Transverse colon (tissue), 4 donors: ENCODE results near the gene AHI1. TPM values are rescaled to one million over a fixed set of nuclear protein-coding genes. Genes with fewer than 3 reads are reported as not detected.

ENCODE experiments used
- DNase-seq: peaks from one replicate; pipeline ENCODE4 v3.0.0-alpha.2; 2019
- H3K27ac ChIP-seq, 4 donors: fragments of 200-600 bp; sonication (generic); 2 replicates each; pipeline ENCODE4 v1.5.1; 2016 to 2018; ENCODE audit warnings: inconsistent platforms in 4 of 4
- H3K27me3 ChIP-seq: fragments of 200-600 bp; sonication (generic); 2 replicates; pipeline ENCODE4 v1.5.1; 2017; ENCODE audit warnings: inconsistent platforms
- H3K36me3 ChIP-seq, 4 donors: fragments of 200-600 bp; sonication (generic); 2 replicates each; pipeline ENCODE4 v1.5.1; 2017 to 2019; ENCODE audit warnings: inconsistent platforms in 4 of 4
- H3K4me1 ChIP-seq, 4 donors: fragments of 200-600 bp; sonication (generic); 2 replicates each; pipeline ENCODE4 v1.5.1; 2017 to 2020; ENCODE audit warnings: inconsistent platforms in 4 of 4
- H3K4me3 ChIP-seq, 4 donors: fragments of 200-600 bp; sonication (generic); 1 replicate in 1 of 4; 2 replicates in 3 of 4; pipeline versions ENCODE4 v1.5.1 to v1.6.1; 2017 to 2019; ENCODE audit warnings: inconsistent platforms in 4 of 4
- H3K9me3 ChIP-seq, 2 donors: fragments of 200-600 bp; sonication (generic); 2 replicates each; pipeline ENCODE4 v1.5.1; 2017 to 2019; ENCODE audit warnings: inconsistent platforms in 2 of 2
- EP300 ChIP-seq: sonication (generic); formaldehyde crosslinking; IDR thresholded peaks from one replicate; pipeline ENCODE4 v1.6.1; 2017; ENCODE audit warnings: antibody characterized with exemption, low read depth
- POLR2A ChIP-seq: fragments of 450-650 bp; IDR thresholded peaks from one replicate; pipeline ENCODE4 v1.6.1; 2016; ENCODE audit warnings: antibody characterized with exemption, mild to moderate bottlenecking, moderate library complexity
- POLR2AphosphoS5 ChIP-seq, 3 donors: sonication (generic); formaldehyde crosslinking; IDR thresholded peaks; one replicate each; pipeline ENCODE4 v1.6.1; 2016; ENCODE audit warnings: antibody characterized with exemption in 3 of 3
- WGBS, 2 donors: methylation state at CpG; one replicate each; pipeline ENCODE4 v1.1.5; 2018; ENCODE audit warnings: low coverage in 1 of 2; 5-methylcytosine and 5-hydroxymethylcytosine counted together
- in situ Hi-C, 4 donors: fragments of 200-750 bp; cut with MboI; loops; one replicate each; pipeline versions ENCODE4 v1.15.0 to v1.15.1; 2017; ENCODE audit warnings: low sequenced_read_pairs in 3 of 4, low pct_ligation_motif_present in 1 of 4, low pct_unique_long_range_greater_than_20kb in 1 of 4
- intact Hi-C: fragments of 100-400 bp; cut with DNase I; formaldehyde crosslinking; loops from one replicate; pipeline ENCODE4 v1.15.1; 2023; ENCODE audit warnings: low total_unique reads
- total RNA-seq, 4 donors: library from RNA; depleted of rRNA; stranded (reverse); fragments of >200 nt; gene quantifications; one replicate each; pipeline ENCODE4 v1.1.0, GENCODE V29; 2016
- TF ChIP-seq, protein P1 (sequence below), 5 experiments: fragments of 200-600 bp in 3 of 5; fragments of 450-650 bp in 2 of 5; sonication (generic) in 3 of 5; IDR thresholded peaks; 1 replicate in 2 of 5; 2 replicates in 3 of 5; pipeline ENCODE4 v1.5.1; 2016 to 2017; ENCODE audit warnings: antibody characterized with exemption in 5 of 5, inconsistent platforms in 3 of 5, mild to moderate bottlenecking in 2 of 5, moderate library complexity in 1 of 5

Gene AHI1
- total RNA-seq, 4 donors from 2014 or later, result 16.2 to 119 (median 34.2) TPM

DNA sequence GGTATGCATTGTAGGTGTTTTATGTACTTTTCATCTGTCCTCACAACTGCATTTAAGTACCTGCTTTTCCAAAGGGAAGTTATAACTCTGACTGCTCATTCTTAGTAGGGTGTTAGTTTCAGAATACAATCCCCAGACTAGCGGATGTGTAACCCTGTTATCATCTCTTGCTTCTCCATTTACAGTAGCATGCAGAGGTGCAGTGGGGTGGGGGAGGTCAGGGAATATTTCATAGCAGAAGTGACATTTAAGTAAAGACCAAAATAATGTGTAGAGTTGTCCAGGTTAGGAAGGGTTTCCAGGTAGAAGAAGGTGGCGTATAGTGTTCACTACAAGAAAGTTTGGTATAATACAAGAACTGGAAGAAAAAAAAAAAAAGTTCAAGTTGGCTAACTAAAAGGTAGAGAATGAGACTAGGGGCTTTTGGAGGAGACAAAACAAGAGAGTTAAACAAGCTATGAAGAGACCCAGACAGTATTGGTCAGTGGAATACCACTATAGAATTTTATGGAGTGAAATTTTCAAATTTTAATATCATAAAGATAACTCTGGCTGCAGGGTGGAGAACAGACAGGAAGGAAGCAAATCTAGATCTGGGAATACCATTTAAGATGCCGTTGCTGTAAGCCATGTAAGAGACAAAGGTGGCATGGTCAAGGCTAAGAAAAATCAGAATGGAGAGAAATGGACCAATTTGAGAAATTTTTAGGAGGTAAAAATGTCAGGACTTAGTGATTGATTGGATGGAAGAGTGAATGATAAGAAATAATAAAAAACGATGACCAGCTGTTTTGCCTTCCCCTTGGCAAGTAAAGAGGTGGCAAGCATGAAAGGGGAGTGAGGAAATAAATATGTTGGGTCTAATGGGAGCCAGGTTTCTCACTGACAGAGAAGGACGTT lies 2.2 kb upstream of the AHI1 start:
- Histone ChIP-seq H3K4me1 (peaks cover 5 to 26% (median 11%) of the 10 kb centered on the region in 4 donors), H3K9me3 (no peaks in the 10 kb centered on the region), H3K27ac (peak overlapping the region in 3 of 4 donors; percentile 94 to 99 (median 98)), H3K4me3 (no peak overlapping the region), H3K36me3 (no peaks in the 10 kb centered on the region), H3K27me3 (no peaks in the 10 kb centered on the region)
- intact Hi-C loops, result loop anchor here (10.0 kb wide), 1 partner anchor 725 kb away; no protein-coding TSS in a partner anchor
- DNase-seq, result no peak
- WGBS, 2 donors, result 75 to 95% methylated on average over 4 to 5 of the region's 5 CpGs
- in situ Hi-C loops, result loop anchor here in 1 of 4 donors (25.0 kb wide), 1 partner anchor 1063 kb away; the partner anchor contains the start of gene MAP7
- no peak for TF ChIP-seq EP300
- TF ChIP-seq, protein P1, sequence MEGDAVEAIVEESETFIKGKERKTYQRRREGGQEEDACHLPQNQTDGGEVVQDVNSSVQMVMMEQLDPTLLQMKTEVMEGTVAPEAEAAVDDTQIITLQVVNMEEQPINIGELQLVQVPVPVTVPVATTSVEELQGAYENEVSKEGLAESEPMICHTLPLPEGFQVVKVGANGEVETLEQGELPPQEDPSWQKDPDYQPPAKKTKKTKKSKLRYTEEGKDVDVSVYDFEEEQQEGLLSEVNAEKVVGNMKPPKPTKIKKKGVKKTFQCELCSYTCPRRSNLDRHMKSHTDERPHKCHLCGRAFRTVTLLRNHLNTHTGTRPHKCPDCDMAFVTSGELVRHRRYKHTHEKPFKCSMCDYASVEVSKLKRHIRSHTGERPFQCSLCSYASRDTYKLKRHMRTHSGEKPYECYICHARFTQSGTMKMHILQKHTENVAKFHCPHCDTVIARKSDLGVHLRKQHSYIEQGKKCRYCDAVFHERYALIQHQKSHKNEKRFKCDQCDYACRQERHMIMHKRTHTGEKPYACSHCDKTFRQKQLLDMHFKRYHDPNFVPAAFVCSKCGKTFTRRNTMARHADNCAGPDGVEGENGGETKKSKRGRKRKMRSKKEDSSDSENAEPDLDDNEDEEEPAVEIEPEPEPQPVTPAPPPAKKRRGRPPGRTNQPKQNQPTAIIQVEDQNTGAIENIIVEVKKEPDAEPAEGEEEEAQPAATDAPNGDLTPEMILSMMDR (IDR thresholded peaks at IDR 0.05), result no peak
- no peak for TF ChIP-seq POLR2AphosphoS5 (IDR thresholded peaks at IDR 0.05)
- TF ChIP-seq POLR2A, result no peak

DNA sequence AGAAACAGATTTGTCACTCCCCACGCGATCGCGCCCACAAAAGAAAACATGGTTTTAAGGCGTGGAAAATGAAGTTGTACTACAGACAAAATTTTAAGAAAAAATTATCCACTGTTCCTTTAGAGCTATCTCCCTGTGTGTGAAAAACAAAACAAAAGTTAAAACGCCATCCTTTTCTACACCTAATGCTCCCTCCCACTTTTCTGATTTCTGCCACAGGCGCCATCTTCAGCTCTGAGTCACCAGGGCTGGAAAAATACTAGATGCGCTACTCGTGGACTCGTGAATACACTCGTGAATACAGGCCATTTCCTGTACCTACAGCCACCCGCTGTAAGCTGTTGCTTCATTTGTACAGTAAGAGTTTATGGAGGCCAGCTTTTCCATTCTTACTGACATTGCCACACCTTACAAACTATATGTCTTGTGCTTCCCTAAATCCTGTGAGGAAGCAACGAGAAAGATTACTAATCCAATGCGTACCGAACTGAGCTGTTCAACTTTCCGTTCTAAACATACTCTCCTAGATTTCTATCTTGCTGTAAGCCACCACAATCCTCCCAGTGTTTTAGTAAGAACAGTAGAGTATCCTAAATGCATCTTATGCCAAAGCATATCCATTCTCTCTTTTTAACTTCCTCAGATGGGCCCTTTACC lies 773 bp upstream of the AHI1 start:
- Histone ChIP-seq H3K4me1 (peaks cover 5 to 22% (median 10%) of the 10 kb centered on the region in 4 donors), H3K4me3 (peak overlapping the region; percentile 55 to 98 (median 83)), H3K36me3 (no peaks in the 10 kb centered on the region), H3K27me3 (no peaks in the 10 kb centered on the region), H3K9me3 (no peaks in the 10 kb centered on the region), H3K27ac (peak overlapping the region; percentile 94 to 99 (median 98))
- intact Hi-C loops (no loop called here), in situ Hi-C loops (no loop called here)
- TF ChIP-seq POLR2A, result no peak
- TF ChIP-seq POLR2AphosphoS5 (IDR thresholded peaks at IDR 0.05), result peak; percentile 75 to 86 (median 82)
- DNase-seq, result peak; percentile 75
- WGBS, 2 donors, result 0 to 1% methylated on average over 12 to 16 of the region's 16 CpGs

DNA sequence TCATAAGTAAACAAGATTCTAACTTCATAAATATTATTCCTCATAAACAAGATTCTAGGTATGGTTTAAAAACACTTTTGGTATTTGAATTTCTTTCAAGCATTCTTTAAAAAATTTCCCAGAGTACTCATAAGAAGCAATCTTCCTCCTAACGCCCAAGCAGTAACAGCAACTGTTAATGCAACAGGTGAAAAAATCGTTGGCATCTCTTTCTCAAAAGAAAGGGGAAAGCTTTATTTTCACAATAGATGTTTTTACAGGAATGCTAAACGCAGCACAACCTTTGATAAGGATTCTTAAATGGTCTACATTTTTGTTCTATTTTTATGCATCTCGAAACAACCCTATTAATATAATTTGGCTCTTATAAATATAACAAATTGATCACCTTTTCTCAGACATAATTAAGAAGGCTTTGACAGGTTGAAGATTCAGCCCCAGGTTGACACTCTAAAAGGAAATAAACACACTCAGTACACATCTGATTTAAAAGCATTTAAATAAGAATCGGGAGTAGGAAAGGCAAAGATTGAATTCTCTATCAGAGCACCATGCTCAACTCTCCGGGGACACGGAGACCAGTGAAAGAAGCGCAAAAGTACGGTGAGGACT lies 634 bp downstream of the AHI1 start:
- 1 to 2% methylated on average over 9 of the region's 9 CpGs for WGBS, 2 donors
- Histone ChIP-seq H3K4me3 (peak overlapping the region; percentile 55 to 98 (median 83)), H3K4me1 (peaks cover 5 to 22% (median 10%) of the 10 kb centered on the region in 4 donors), H3K27ac (peak overlapping the region; percentile 94 to 99 (median 98)), H3K27me3 (no peaks in the 10 kb centered on the region), H3K36me3 (no peaks in the 10 kb centered on the region), H3K9me3 (no peaks in the 10 kb centered on the region)
- TF ChIP-seq, protein P1 (IDR thresholded peaks at IDR 0.05), result no peak
- no peak for TF ChIP-seq POLR2AphosphoS5 (IDR thresholded peaks at IDR 0.05)
- TF ChIP-seq POLR2A, result no peak
- no peak for TF ChIP-seq EP300
- in situ Hi-C loops, result no loop called here
- intact Hi-C loops, result no loop called here
- no peak for DNase-seq

DNA sequence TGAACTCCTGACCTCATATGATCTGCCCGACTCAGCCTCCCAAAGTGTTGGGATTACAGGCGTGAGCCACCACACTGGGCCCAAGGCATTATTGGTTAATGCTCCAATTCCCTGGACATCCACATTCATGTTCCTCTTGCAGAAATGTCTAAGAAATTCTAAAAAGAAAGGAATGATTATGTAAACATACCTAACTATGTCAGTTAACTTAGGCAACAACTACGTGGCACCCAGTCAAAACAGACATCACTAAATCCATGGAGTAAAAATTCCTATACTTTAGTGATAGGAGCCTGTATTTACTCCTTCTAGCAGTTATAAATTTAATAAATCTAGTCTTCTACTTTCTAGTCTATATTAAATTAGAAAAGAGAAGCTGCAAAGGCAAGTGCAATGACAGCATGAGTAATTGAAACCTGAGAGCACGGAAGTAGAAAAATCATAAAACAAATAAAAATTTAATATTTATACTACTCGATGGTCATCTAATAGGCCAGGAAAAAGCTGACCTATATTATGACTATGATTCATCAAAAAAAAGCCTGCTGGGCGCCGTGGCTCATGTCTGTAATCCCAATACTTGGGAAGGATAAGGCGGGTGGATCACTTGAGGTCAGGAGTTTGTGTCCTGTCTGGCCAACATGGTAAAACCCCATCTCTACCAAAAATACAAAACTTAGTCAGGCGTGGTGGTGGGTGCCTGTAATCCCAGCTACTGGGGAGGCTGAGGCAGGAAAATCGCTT lies 4.2 kb downstream of the AHI1 start:
- Histone ChIP-seq H3K27ac (no peak overlapping the region), H3K4me3 (no peak overlapping the region), H3K27me3 (no peaks in the 10 kb centered on the region), H3K9me3 (no peaks in the 10 kb centered on the region), H3K36me3 (peaks cover 0 to 29% (median 0%) of the 10 kb centered on the region in 4 donors), H3K4me1 (peaks cover 0 to 15% (median 4%) of the 10 kb centered on the region in 4 donors)
- in situ Hi-C loops, result no loop called here
- DNase-seq, result no peak
- WGBS, 2 donors, result 91 to 95% methylated on average over 9 to 10 of the region's 10 CpGs
- TF ChIP-seq, protein P1 (IDR thresholded peaks at IDR 0.05), result no peak
- intact Hi-C loops, result no loop called here
